Esophagus muscularis mucosa (tissue), 4 donors: ENCODE measurements around the gene LILRB4. TPM values are rescaled to one million over a fixed set of nuclear protein-coding genes. Genes with fewer than 3 reads are reported as not detected.

ENCODE experiments used
- DNase-seq: peaks from one replicate; pipeline ENCODE4 v3.0.0-alpha.2; 2017; ENCODE audit errors: extremely low spot score
- H3K27ac ChIP-seq, 4 donors: fragments of 200-600 bp; sonication (generic); replicated peaks in 1 of 4; 1 replicate in 3 of 4; 2 replicates in 1 of 4; pipeline ENCODE4 v1.5.1; 2016 to 2019; ENCODE audit warnings: mild to moderate bottlenecking in 1 of 4
- H3K27me3 ChIP-seq, 4 donors: fragments of 200-600 bp; sonication (generic); one replicate each; pipeline versions ENCODE4 v1.5.1 to v1.6.0; 2016 to 2019
- H3K36me3 ChIP-seq, 4 donors: fragments of 200-600 bp; sonication (generic); one replicate each; pipeline ENCODE4 v1.5.1; 2016 to 2019
- H3K4me1 ChIP-seq, 4 donors: fragments of 200-600 bp; sonication (generic); one replicate each; pipeline ENCODE4 v1.5.1; 2016 to 2019
- H3K4me3 ChIP-seq, 4 donors: fragments of 200-600 bp; sonication (generic); 1 replicate in 2 of 4; 2 replicates in 2 of 4; pipeline ENCODE4 v1.5.1; 2016 to 2019; ENCODE audit warnings: mild to moderate bottlenecking in 4 of 4, moderate library complexity in 1 of 4
- H3K9me3 ChIP-seq, 4 donors: fragments of 200-600 bp; sonication (generic); 1 replicate in 3 of 4; 2 replicates in 1 of 4; pipeline ENCODE4 v1.5.1; 2016 to 2019
- EP300 ChIP-seq: sonication (generic); formaldehyde crosslinking; IDR thresholded peaks from one replicate; pipeline ENCODE4 v1.6.1; 2017; ENCODE audit warnings: antibody characterized with exemption
- POLR2A ChIP-seq: fragments of 450-650 bp; IDR thresholded peaks from one replicate; pipeline ENCODE4 v1.6.1; 2017; ENCODE audit warnings: antibody characterized with exemption, moderate library complexity, mild to moderate bottlenecking, low read depth
- POLR2AphosphoS5 ChIP-seq, 2 donors: sonication (generic); formaldehyde crosslinking; IDR thresholded peaks; one replicate each; pipeline ENCODE4 v1.6.1; 2017; ENCODE audit warnings: antibody characterized with exemption in 2 of 2
- WGBS: methylation state at CpG from one replicate; pipeline ENCODE4 v1.1.5; 2018; 5-methylcytosine and 5-hydroxymethylcytosine counted together
- intact Hi-C: fragments of 100-400 bp; cut with DNase I; formaldehyde crosslinking; loops from one replicate; pipeline ENCODE4 v1.15.1; 2023
- total RNA-seq, 4 donors: library from RNA; depleted of rRNA; stranded (reverse); fragments of >200 nt; gene quantifications; one replicate each; pipeline versions ENCODE4 v1.1.0 to v1.2.1, GENCODE V29; 2016
- TF ChIP-seq, protein P1 (sequence below), 3 experiments: fragments of 200-600 bp in 2 of 3; fragments of 450-650 bp in 1 of 3; sonication (generic) in 2 of 3; IDR thresholded peaks; one replicate each; pipeline ENCODE4 v1.5.1; 2017 to 2019; ENCODE audit warnings: antibody characterized with exemption in 3 of 3, mild to moderate bottlenecking in 2 of 3, moderate library complexity in 1 of 3

Gene LILRB4
- total RNA-seq, 4 donors from 2014 or later, result 4.9 to 16.2 (median 6.5) TPM

GRCh38 chr19:54653181-54653809 is 9.5 kb upstream of the LILRB4 start:
- intact Hi-C loops, result no loop called here
- no peak overlapping the region for H3K4me3 ChIP-seq
- no peaks in the 10 kb centered on the region for H3K9me3 ChIP-seq
- H3K27ac ChIP-seq, result no peak overlapping the region
- peaks cover 0 to 39% (median 0%) of the 10 kb centered on the region in 4 donors for H3K27me3 ChIP-seq
- TF ChIP-seq, protein P1, sequence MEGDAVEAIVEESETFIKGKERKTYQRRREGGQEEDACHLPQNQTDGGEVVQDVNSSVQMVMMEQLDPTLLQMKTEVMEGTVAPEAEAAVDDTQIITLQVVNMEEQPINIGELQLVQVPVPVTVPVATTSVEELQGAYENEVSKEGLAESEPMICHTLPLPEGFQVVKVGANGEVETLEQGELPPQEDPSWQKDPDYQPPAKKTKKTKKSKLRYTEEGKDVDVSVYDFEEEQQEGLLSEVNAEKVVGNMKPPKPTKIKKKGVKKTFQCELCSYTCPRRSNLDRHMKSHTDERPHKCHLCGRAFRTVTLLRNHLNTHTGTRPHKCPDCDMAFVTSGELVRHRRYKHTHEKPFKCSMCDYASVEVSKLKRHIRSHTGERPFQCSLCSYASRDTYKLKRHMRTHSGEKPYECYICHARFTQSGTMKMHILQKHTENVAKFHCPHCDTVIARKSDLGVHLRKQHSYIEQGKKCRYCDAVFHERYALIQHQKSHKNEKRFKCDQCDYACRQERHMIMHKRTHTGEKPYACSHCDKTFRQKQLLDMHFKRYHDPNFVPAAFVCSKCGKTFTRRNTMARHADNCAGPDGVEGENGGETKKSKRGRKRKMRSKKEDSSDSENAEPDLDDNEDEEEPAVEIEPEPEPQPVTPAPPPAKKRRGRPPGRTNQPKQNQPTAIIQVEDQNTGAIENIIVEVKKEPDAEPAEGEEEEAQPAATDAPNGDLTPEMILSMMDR (IDR thresholded peaks at IDR 0.05), result peak in 2 of 3 experiments; percentile 29 to 43
- TF ChIP-seq EP300, result no peak
- no peak for TF ChIP-seq POLR2A
- H3K36me3 ChIP-seq, result no peaks in the 10 kb centered on the region
- no peaks in the 10 kb centered on the region for H3K4me1 ChIP-seq
- DNase-seq, result no peak
- 36% methylated on average over 6 of the region's 6 CpGs for WGBS

- TF ChIP-seq EP300 (no peak), POLR2A (no peak), POLR2AphosphoS5 (IDR thresholded peaks at IDR 0.05) (no peak)
- TF ChIP-seq, protein P1 (IDR thresholded peaks at IDR 0.05), result no peak
- Histone ChIP-seq H3K36me3 (no peaks in the 10 kb centered on the region), H3K4me3 (no peak overlapping the region), H3K27ac (no peak overlapping the region), H3K27me3 (peaks cover 0 to 48% (median 0%) of the 10 kb centered on the region in 4 donors), H3K9me3 (no peaks in the 10 kb centered on the region), H3K4me1 (no peaks in the 10 kb centered on the region)
- intact Hi-C loops, result no loop called here
- WGBS, result 80% methylated on average over 14 of the region's 14 CpGs
- no peak for DNase-seq
Measured at GRCh38 chr19:54654447-54655321, 8.1 kb upstream of the LILRB4 start.

DNA sequence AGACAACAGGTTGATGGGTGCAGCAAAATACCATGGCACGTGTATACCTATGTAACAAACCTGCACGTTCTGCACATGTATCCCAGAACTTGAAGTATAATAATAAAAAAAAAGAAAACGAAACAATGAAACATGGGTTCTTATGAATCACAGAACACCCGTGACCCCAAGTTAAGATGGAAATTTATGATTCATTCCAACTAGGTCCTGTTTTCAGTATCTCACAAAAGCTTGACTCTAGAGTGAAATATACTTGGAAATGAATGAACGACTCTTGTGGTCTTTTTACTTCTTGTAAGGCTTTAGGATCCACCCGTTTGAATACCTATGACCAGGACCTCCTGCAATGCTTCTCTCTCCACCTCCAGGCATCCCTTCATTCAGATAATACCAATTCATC is 3.5 kb upstream of the LILRB4 start:
- intact Hi-C loops, result no loop called here
- 62% methylated on average over 6 of the region's 6 CpGs for WGBS
- Histone ChIP-seq H3K4me3 (no peak overlapping the region), H3K4me1 (no peaks in the 10 kb centered on the region), H3K9me3 (no peaks in the 10 kb centered on the region), H3K36me3 (no peaks in the 10 kb centered on the region), H3K27me3 (peaks cover 0 to 58% (median 0%) of the 10 kb centered on the region in 4 donors), H3K27ac (no peak overlapping the region)
- TF ChIP-seq POLR2A, result no peak
- no peak for TF ChIP-seq EP300
- TF ChIP-seq, protein P1 (IDR thresholded peaks at IDR 0.05), result no peak
- no peak for TF ChIP-seq POLR2AphosphoS5 (IDR thresholded peaks at IDR 0.05)
- DNase-seq, result no peak

DNA sequence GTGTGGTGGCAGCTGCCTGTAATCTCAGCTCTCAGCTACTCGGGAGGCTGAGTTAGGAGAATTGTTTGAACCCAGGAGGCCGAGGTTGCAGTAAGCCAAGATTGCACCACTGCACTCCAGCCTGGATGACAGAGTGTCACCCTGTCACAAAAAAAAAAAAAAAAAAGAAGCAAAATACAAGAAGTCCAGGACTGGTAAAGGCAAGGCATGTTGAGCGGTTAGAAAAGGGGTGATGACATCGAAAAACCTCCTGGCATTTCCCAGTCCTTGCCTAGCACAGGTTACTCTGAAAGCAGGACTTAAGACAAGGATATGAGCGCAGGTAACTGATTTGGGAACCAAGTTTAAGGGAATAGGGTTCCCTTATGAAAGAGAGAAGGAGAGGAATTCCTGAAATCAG is 2.5 kb upstream of the LILRB4 start:
- H3K27ac ChIP-seq, result no peak overlapping the region
- no peaks in the 10 kb centered on the region for H3K4me1 ChIP-seq
- intact Hi-C loops, result no loop called here
- peaks cover 0 to 58% (median 0%) of the 10 kb centered on the region in 4 donors for H3K27me3 ChIP-seq
- TF ChIP-seq POLR2AphosphoS5 (IDR thresholded peaks at IDR 0.05) (no peak), POLR2A (no peak), EP300 (no peak)
- TF ChIP-seq, protein P1 (IDR thresholded peaks at IDR 0.05), result no peak
- WGBS, result 76% methylated on average over 5 of the region's 5 CpGs
- no peaks in the 10 kb centered on the region for H3K9me3 ChIP-seq
- H3K4me3 ChIP-seq, result no peak overlapping the region
- no peak for DNase-seq
- H3K36me3 ChIP-seq, result no peaks in the 10 kb centered on the region
